Pancreas (tissue), 10 donors: Measurements from ENCODE around the gene RRAD. TPM values are rescaled to one million over a fixed set of nuclear protein-coding genes. Genes with fewer than 3 reads are reported as not detected.

Source experiments
- ATAC-seq, 4 donors: fragments of 200-7000 bp; cut with Tn5 transposase; one replicate each; pipeline versions ENCODE4 v1.8.0 to v1.9.1; 2020; ENCODE audit warnings: mild to moderate bottlenecking in 4 of 4, moderate library complexity in 4 of 4
- DNase-seq, 6 donors: peaks; one replicate each; pipeline ENCODE4 v3.0.0-alpha.2; 2020
- FAIRE-seq: peaks from 2 replicates; lab custom pipeline; 2012; peaks lifted over from hg19 to GRCh38; lab: Jason Lieb, UNC
- H3K27ac ChIP-seq, 4 donors: fragments of 200-600 bp; sonication (generic); 1 replicate in 3 of 4; 2 replicates in 1 of 4; pipeline versions ENCODE4 v1.5.0 to v1.8.0; 2020
- H3K27me3 ChIP-seq, 4 donors: fragments of 200-600 bp; one replicate each; pipeline ENCODE4 v1.8.0; 2021
- H3K36me3 ChIP-seq, 3 donors: fragments of 200-600 bp; sonication (generic) in 1 of 3; one replicate each; pipeline versions ENCODE4 v1.5.0 to v1.8.0; 2020 to 2021
- H3K4me1 ChIP-seq, 3 donors: fragments of 200-600 bp; one replicate each; pipeline ENCODE4 v1.8.0; 2021
- H3K4me3 ChIP-seq, 4 donors: fragments of 200-600 bp; sonication (generic) in 2 of 4; one replicate each; pipeline versions ENCODE4 v1.5.0 to v1.8.0; 2020 to 2021
- H3K9me3 ChIP-seq, 4 donors: fragments of 200-600 bp; one replicate each; pipeline ENCODE4 v1.8.0; 2021
- CTCF ChIP-seq, 4 donors: fragments of 200-600 bp; sonication (generic) in 3 of 4; IDR thresholded peaks; one replicate each; pipeline versions ENCODE4 v1.5.0 to v1.8.0; 2021; ENCODE audit warnings: antibody characterized with exemption in 4 of 4
- WGBS, 2 donors: extraction: QIAGEN DNeasy Blood & Tissue Kit; methylation state at CpG; one replicate each; pipeline ENCODE4 v1.1.7; 2013; 5-methylcytosine and 5-hydroxymethylcytosine counted together
- intact Hi-C, 3 donors: fragments of 100-400 bp; cut with DNase I; formaldehyde crosslinking; loops; one replicate each; pipeline versions ENCODE4 v1.11.1 to v1.14.2; 2022
- polyA plus RNA-seq, 2 donors: library from polyadenylated mRNA; stranded (reverse); fragments of 200-250 nt; gene quantifications; one replicate each; pipeline ENCODE4 v1.2.3, GENCODE V29; 2013
- total RNA-seq, 6 donors: library from RNA; stranded (reverse); fragmentation: NEBNext Ultra II Directional in 4 of 6; extraction: Animal tissue kit (Norgen Biotek cat#: 25700) in 4 of 6; gene quantifications; one replicate each; pipeline versions ENCODE4 v1.2.1 to v1.2.4, GENCODE V29; 2021 to 2023
- donor health status: healthy with polysubstance abuse.
- donor health status: DM: no; HTN: no; CAD: no; lungs with moderate emphysema.
- donor health status: DM: no; HTN: no; CAD: no.
- donor health status: control.
- donor health status: control.
- donor health status: Bipolar disorder and iron deficiency.
- donor health status: DM: yes; HTN: yes; CAD: no.
- donor health status: DM: no; HTN: no; CAD: no.
- donor health status: DM: no; HTN: no; CAD: no.
- donor health status: DM: yes; HTN: yes; CAD: no.

RRAD gene
- total and polyA plus RNA-seq, 8 donors: 0.20 to 2.9 (median 0.60) TPM

GRCh38 chr16:66902648-66903543, 22.4 kb downstream of the RRAD start:
- intact Hi-C loops: loop anchor here in 1 of 3 donors (10.0 kb wide), 1 partner anchor 52 kb away; no protein-coding TSS in a partner anchor
- H3K4me1 ChIP-seq: peaks cover 6 to 15% (median 14%) of the 10 kb centered on the region in 3 donors
- no peaks in the 10 kb centered on the region for H3K27me3 ChIP-seq
- H3K36me3 ChIP-seq: no peaks in the 10 kb centered on the region
- no peak overlapping the region for H3K27ac ChIP-seq
- no peak for TF ChIP-seq CTCF (IDR thresholded peaks at IDR 0.05)
- WGBS, 2 donors: 85 to 86% methylated on average over 14 of the region's 14 CpGs
- no peak overlapping the region for H3K4me3 ChIP-seq
- FAIRE-seq (no peak), ATAC-seq (no peak), DNase-seq (peak in 1 of 6 donors; percentile 18)
- no peaks in the 10 kb centered on the region for H3K9me3 ChIP-seq

GRCh38 chr16:66901626-66902025, 23.7 kb downstream of the RRAD start:
- intact Hi-C loops: loop anchor here in 1 of 3 donors (10.0 kb wide), 1 partner anchor 53 kb away; no protein-coding TSS in a partner anchor
- TF ChIP-seq CTCF (IDR thresholded peaks at IDR 0.05): no peak

GRCh38 chr16:66900721-66901441, 24.5 kb downstream of the RRAD start:
- no peak for TF ChIP-seq CTCF (IDR thresholded peaks at IDR 0.05)
- no peaks in the 10 kb centered on the region for H3K27me3 ChIP-seq
- intact Hi-C loops: loop anchor here in 1 of 3 donors (10.0 kb wide), 1 partner anchor 54 kb away; no protein-coding TSS in a partner anchor
- H3K4me3 ChIP-seq: no peak overlapping the region
- no peak for FAIRE-seq
- H3K4me1 ChIP-seq: peaks cover 6 to 15% (median 14%) of the 10 kb centered on the region in 3 donors
- 54 to 63% methylated on average over 7 of the region's 7 CpGs for WGBS, 2 donors
- DNase-seq: no peak
- ATAC-seq: peak; percentile 8 to 39 (median 22)
- H3K9me3 ChIP-seq: no peaks in the 10 kb centered on the region
- H3K27ac ChIP-seq: peak overlapping the region in 1 of 4 donors; percentile 39
- no peaks in the 10 kb centered on the region for H3K36me3 ChIP-seq

More at GRCh38 chr16:66901626-66902025, 23.7 kb downstream of the RRAD start:
- no peaks in the 10 kb centered on the region for H3K36me3 ChIP-seq
- H3K4me3 ChIP-seq: no peak overlapping the region
- no peak overlapping the region for H3K27ac ChIP-seq
- DNase-seq (no peak), FAIRE-seq (no peak), ATAC-seq (no peak)
- 76 to 84% methylated on average over 10 of the region's 10 CpGs for WGBS, 2 donors
- no peaks in the 10 kb centered on the region for H3K9me3 ChIP-seq
- H3K27me3 ChIP-seq: no peaks in the 10 kb centered on the region
- peaks cover 6 to 15% (median 14%) of the 10 kb centered on the region in 3 donors for H3K4me1 ChIP-seq

GRCh38 chr16:66899945-66900710, 25.2 kb downstream of the RRAD start:
- intact Hi-C loops: loop anchor here in 1 of 3 donors (10.0 kb wide), 2 partner anchors 55 to 245 kb away; no protein-coding TSS in a partner anchor
- peak; percentile 76 to 87 (median 83) for ATAC-seq
- no peak for TF ChIP-seq CTCF (IDR thresholded peaks at IDR 0.05)
- Histone ChIP-seq H3K4me3 (no peak overlapping the region), H3K27ac (peak overlapping the region in 2 of 4 donors; percentile 27 to 39), H3K27me3 (no peaks in the 10 kb centered on the region), H3K36me3 (no peaks in the 10 kb centered on the region), H3K9me3 (no peaks in the 10 kb centered on the region), H3K4me1 (peaks cover 0 to 15% (median 14%) of the 10 kb centered on the region in 3 donors)
- no peak for FAIRE-seq
- 29% methylated on average over 9 of the region's 9 CpGs for WGBS, 2 donors
- peak; percentile 64 to 94 (median 88) for DNase-seq
